ENCODE measurements around the gene CASZ1.

DNA sequence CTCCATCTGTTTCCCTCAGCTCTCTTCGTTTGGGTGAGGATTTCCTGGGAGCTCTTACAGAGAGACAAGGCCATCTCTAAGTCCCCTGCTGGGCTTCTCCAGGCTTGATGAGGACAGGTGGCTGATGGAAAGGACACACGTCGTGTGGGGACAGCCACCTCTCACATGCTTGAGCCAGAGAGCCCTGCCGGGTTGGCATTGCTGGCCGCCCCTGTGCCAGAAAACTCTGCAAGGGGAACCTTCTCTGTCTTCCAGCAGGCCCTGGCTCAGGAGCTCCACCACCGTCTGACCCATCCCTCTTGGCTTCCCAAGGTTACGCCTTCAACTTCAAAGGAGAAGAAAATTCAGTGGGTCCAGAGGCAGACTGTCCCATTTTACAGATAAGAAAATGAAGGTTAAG is 82.8 kb downstream of the CASZ1 start:
- TF ChIP-seq POLR2A (IDR thresholded peaks at IDR 0.05) = no peak
- TF ChIP-seq, protein P1, sequence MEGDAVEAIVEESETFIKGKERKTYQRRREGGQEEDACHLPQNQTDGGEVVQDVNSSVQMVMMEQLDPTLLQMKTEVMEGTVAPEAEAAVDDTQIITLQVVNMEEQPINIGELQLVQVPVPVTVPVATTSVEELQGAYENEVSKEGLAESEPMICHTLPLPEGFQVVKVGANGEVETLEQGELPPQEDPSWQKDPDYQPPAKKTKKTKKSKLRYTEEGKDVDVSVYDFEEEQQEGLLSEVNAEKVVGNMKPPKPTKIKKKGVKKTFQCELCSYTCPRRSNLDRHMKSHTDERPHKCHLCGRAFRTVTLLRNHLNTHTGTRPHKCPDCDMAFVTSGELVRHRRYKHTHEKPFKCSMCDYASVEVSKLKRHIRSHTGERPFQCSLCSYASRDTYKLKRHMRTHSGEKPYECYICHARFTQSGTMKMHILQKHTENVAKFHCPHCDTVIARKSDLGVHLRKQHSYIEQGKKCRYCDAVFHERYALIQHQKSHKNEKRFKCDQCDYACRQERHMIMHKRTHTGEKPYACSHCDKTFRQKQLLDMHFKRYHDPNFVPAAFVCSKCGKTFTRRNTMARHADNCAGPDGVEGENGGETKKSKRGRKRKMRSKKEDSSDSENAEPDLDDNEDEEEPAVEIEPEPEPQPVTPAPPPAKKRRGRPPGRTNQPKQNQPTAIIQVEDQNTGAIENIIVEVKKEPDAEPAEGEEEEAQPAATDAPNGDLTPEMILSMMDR (IDR thresholded peaks at IDR 0.05) = no peak
- no peak for TF ChIP-seq POLR2AphosphoS5 (IDR thresholded peaks at IDR 0.05)
